CD4-positive, alpha-beta memory T cell (primary cell): ENCODE data around the gene SF3B1. TPM values are rescaled to one million over a fixed set of nuclear protein-coding genes. Genes with fewer than 3 reads are reported as not detected.

Source experiments
- CTCF ChIA-PET: fragments of 350-600 bp; sonication (Branson Sonifier 250); formaldehyde crosslinking; loops from one replicate; lab custom pipeline; 2021; ENCODE audit warnings: inconsistent platforms; ENCODE audit not compliant: partially characterized antibody; lab: Charles Lee
- POLR2A ChIA-PET: fragments of 350-600 bp; sonication (Branson Sonifier 250); formaldehyde crosslinking; loops from one replicate; lab custom pipeline; 2021; ENCODE audit not compliant: partially characterized antibody; lab: Charles Lee
- DNase-seq, 5 donors: peaks; one replicate each; pipeline versions ENCODE4 v3.0.0 to v3.0.0-alpha.2; 2020 to 2022; ENCODE audit warnings: mixed read lengths in 1 of 5
- H3K27ac ChIP-seq: one replicate; pipeline ENCODE4 v1.7.0; 2013; ENCODE audit warnings: low read depth, low read length
- H3K27me3 ChIP-seq: 2 replicates; pipeline ENCODE4 v1.7.0; 2013; ENCODE audit warnings: mild to moderate bottlenecking, low read length, moderate library complexity; ENCODE audit not compliant: insufficient read depth
- H3K36me3 ChIP-seq: 2 replicates; pipeline ENCODE4 v1.7.0; 2013; ENCODE audit warnings: mild to moderate bottlenecking, low read length, moderate library complexity; ENCODE audit not compliant: insufficient read depth
- H3K4me1 ChIP-seq: 2 replicates; pipeline ENCODE4 v1.7.0; 2013; ENCODE audit warnings: mild to moderate bottlenecking, low read length, moderate library complexity; ENCODE audit not compliant: insufficient read depth
- H3K4me3 ChIP-seq, 2 donors: one replicate each; pipeline ENCODE4 v1.7.0; 2013; ENCODE audit warnings: low read length in 2 of 2, mild to moderate bottlenecking in 1 of 2
- H3K9me3 ChIP-seq, 2 donors: one replicate each; pipeline ENCODE4 v1.7.0; 2013; ENCODE audit warnings: low read length in 2 of 2, control low read depth in 1 of 2; ENCODE audit not compliant: control insufficient read depth in 1 of 2
- H3K27ac Mint-ChIP-seq, 7 donors: one replicate each; pipeline ENCODE4 v1.8.0; 2020 to 2021; ENCODE audit warnings: mixed read lengths in 7 of 7, mild to moderate bottlenecking in 6 of 7, inconsistent platforms in 3 of 7, moderate library complexity in 3 of 7
- H3K27me3 Mint-ChIP-seq, 2 donors: one replicate each; pipeline ENCODE4 v1.8.0; 2020 to 2021; ENCODE audit warnings: mixed read lengths in 2 of 2
- H3K36me3 Mint-ChIP-seq, 2 donors: one replicate each; pipeline ENCODE4 v1.8.0; 2020 to 2021; ENCODE audit warnings: mixed read lengths in 2 of 2, inconsistent platforms in 1 of 2, mild to moderate bottlenecking in 1 of 2
- H3K4me1 Mint-ChIP-seq, 4 donors: one replicate each; pipeline ENCODE4 v1.8.0; 2020 to 2021; ENCODE audit warnings: mixed read lengths in 4 of 4, mild to moderate bottlenecking in 1 of 4
- H3K4me3 Mint-ChIP-seq, 8 donors: one replicate each; pipeline ENCODE4 v1.8.0; 2020 to 2021; ENCODE audit warnings: mixed read lengths in 8 of 8, mild to moderate bottlenecking in 7 of 8, moderate library complexity in 6 of 8, inconsistent platforms in 3 of 8
- H3K9me3 Mint-ChIP-seq, 8 donors: one replicate each; pipeline ENCODE4 v1.8.0; 2020 to 2021; ENCODE audit warnings: mixed read lengths in 8 of 8, mild to moderate bottlenecking in 5 of 8, inconsistent platforms in 3 of 8, moderate library complexity in 1 of 8
- intact Hi-C: fragments of 100-400 bp; cut with micrococcal nuclease; formaldehyde crosslinking; loops from one replicate; pipeline ENCODE4 v1.15.1; 2023
- polyA plus RNA-seq, 2 donors: library from polyadenylated mRNA; unstranded; fragments of 300-500 nt; fragmentation: Illumina TruSeq; gene quantifications; one replicate each; pipeline ENCODE4 v1.2.3, GENCODE V29; 2021
- total RNA-seq, 2 experiments: library from RNA; stranded (reverse); gene quantifications; one replicate each; pipeline ENCODE4 v1.2.3, GENCODE V29; 2021

Gene SF3B1
- total and polyA plus RNA-seq, 4 experiments from 2014 or later, result 103 to 604 (median 378) TPM

- no peak for DNase-seq
- no peak overlapping the region for H3K27ac ChIP-seq
- no peaks in the 10 kb centered on the region for H3K27me3 Mint-ChIP-seq
- peaks cover 3% of the 10 kb centered on the region for H3K4me1 ChIP-seq
- H3K36me3 ChIP-seq, result peaks cover 78% of the 10 kb centered on the region
- H3K4me3 ChIP-seq, result no peak overlapping the region
- no peak overlapping the region for H3K4me3 Mint-ChIP-seq
- peaks cover 0 to 1% (median 0%) of the 10 kb centered on the region in 8 donors for H3K9me3 Mint-ChIP-seq
- no peaks in the 10 kb centered on the region for H3K27me3 ChIP-seq
- intact Hi-C loops, result no loop called here
- POLR2A ChIA-PET, result interaction anchor here (1.4 kb wide), 1 partner anchor 20 kb away, joined by 5 read pairs; the partner anchor contains the start of gene SF3B1
- H3K27ac Mint-ChIP-seq, result peak overlapping the region in 5 of 7 donors; percentile 24 to 77 (median 35)
- H3K9me3 ChIP-seq, result no peaks in the 10 kb centered on the region
- CTCF ChIA-PET, result no interaction called here
- peaks cover 2 to 11% (median 6%) of the 10 kb centered on the region in 4 donors for H3K4me1 Mint-ChIP-seq
- peaks cover 47 to 64% of the 10 kb centered on the region in 2 donors for H3K36me3 Mint-ChIP-seq
These were observed 20.3 kb downstream of the SF3B1 start for GRCh38 chr2:197414515-197414914.

DNA sequence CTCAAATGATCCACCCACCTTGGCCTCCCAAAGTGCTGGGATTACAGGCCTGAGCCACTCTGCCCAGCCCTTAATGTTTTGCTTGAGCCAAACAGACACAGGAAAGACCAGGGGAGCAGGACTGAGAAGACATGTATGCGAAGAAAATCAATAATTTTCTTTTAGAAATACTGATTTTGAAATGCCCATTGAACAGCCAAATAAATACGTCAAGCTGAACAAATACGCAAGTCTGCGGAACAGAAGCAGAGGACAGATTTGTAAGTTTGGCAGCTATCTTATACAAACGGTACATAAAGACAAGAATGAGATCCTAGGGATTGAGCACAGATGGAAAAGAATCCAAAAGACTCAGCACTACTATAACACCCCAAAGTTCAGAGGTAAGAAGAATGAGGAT lies 20.8 kb downstream of the SF3B1 start:
- POLR2A ChIA-PET, result no interaction called here
- Mint-ChIP-seq H3K9me3 (peaks cover 0 to 1% (median 0%) of the 10 kb centered on the region in 8 donors), H3K36me3 (peaks cover 46 to 65% of the 10 kb centered on the region in 2 donors), H3K27me3 (no peaks in the 10 kb centered on the region), H3K4me1 (peaks cover 0 to 11% (median 6%) of the 10 kb centered on the region in 4 donors), H3K4me3 (no peak overlapping the region), H3K27ac (peak overlapping the region in 4 of 7 donors; percentile 30 to 77 (median 37))
- no peak overlapping the region for H3K4me3 ChIP-seq
- CTCF ChIA-PET, result no interaction called here
- no peaks in the 10 kb centered on the region for H3K27me3 ChIP-seq
- no peaks in the 10 kb centered on the region for H3K9me3 ChIP-seq
- H3K36me3 ChIP-seq, result peaks cover 78% of the 10 kb centered on the region
- no peaks in the 10 kb centered on the region for H3K4me1 ChIP-seq
- DNase-seq, result no peak
- intact Hi-C loops, result no loop called here
- H3K27ac ChIP-seq, result no peak overlapping the region

GRCh38 chr2:197405582-197405981 lies 29.2 kb downstream of the SF3B1 start:
- CTCF ChIA-PET, result interaction anchor here (1.2 kb wide), 1 partner anchor 292 kb away, joined by 4 read pairs; no protein-coding TSS in a partner anchor
- peaks cover 0 to 2% (median 0%) of the 10 kb centered on the region in 8 donors for H3K9me3 Mint-ChIP-seq
- peaks cover 0 to 1% (median under 1%) of the 10 kb centered on the region in 4 donors for H3K4me1 Mint-ChIP-seq

DNA sequence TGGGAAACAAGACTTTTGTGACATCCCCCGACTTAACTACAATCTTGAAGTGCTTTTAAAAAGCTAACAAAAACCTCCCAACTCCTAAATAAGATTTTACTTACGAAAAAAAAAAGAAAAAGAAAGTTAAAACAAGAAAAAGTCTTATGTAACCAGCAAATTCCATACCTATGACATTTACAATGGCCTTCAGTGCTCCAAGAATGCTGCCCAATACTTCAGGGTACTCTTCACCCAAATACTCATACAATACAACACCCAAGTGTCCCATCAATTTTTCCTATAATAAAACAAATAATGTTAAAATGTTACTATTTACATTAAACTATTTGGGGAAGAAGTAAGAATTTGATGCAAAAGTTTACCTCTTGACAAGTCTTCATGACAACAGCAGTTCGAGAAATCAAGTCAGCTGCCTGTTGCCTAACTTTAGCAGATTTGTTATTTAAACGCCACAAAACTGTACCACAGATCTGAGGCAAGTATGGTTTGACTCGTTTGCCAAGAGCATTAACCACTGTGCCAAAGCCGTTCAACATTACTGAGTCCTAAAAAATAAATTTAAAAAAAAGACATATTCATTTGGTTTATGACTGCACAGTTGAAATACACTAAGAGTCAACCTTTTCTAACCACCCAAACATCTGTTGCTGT lies 34.8 kb downstream of the SF3B1 start:
- H3K4me3 ChIP-seq, result no peak overlapping the region
- Mint-ChIP-seq H3K36me3 (peaks cover 68 to 88% of the 10 kb centered on the region in 2 donors), H3K4me1 (peaks cover 0 to 1% (median under 1%) of the 10 kb centered on the region in 4 donors), H3K4me3 (no peak overlapping the region), H3K9me3 (peaks cover 0 to 2% (median 0%) of the 10 kb centered on the region in 8 donors), H3K27ac (no peak overlapping the region), H3K27me3 (no peaks in the 10 kb centered on the region)
- H3K27me3 ChIP-seq, result no peaks in the 10 kb centered on the region
- ChIA-PET POLR2A (no interaction called here), CTCF (no interaction called here)
- no peaks in the 10 kb centered on the region for H3K4me1 ChIP-seq
- H3K9me3 ChIP-seq, result no peaks in the 10 kb centered on the region
- no peak for DNase-seq
- no peak overlapping the region for H3K27ac ChIP-seq
- intact Hi-C loops, result no loop called here
- peaks cover 89% of the 10 kb centered on the region for H3K36me3 ChIP-seq

More at GRCh38 chr2:197405582-197405981, 29.2 kb downstream of the SF3B1 start:
- no peaks in the 10 kb centered on the region for H3K27me3 ChIP-seq
- Mint-ChIP-seq H3K27me3 (no peaks in the 10 kb centered on the region), H3K36me3 (peaks cover 60 to 86% of the 10 kb centered on the region in 2 donors), H3K27ac (no peak overlapping the region), H3K4me3 (no peak overlapping the region)
- no peak overlapping the region for H3K27ac ChIP-seq
- no peak for DNase-seq
- H3K36me3 ChIP-seq, result peaks cover 88% of the 10 kb centered on the region
- intact Hi-C loops, result no loop called here
- no peaks in the 10 kb centered on the region for H3K9me3 ChIP-seq
- POLR2A ChIA-PET, result no interaction called here
- no peaks in the 10 kb centered on the region for H3K4me1 ChIP-seq
- H3K4me3 ChIP-seq, result no peak overlapping the region

- Mint-ChIP-seq H3K4me1 (peaks cover 0 to 1% (median under 1%) of the 10 kb centered on the region in 4 donors), H3K36me3 (peaks cover 67 to 87% of the 10 kb centered on the region in 2 donors), H3K27ac (peak overlapping the region in 1 of 7 donors; percentile 47), H3K9me3 (peaks cover 0 to 2% (median 0%) of the 10 kb centered on the region in 8 donors), H3K4me3 (no peak overlapping the region), H3K27me3 (no peaks in the 10 kb centered on the region)
- ChIA-PET POLR2A (no interaction called here), CTCF (no interaction called here)
- Histone ChIP-seq H3K4me3 (no peak overlapping the region), H3K27me3 (no peaks in the 10 kb centered on the region), H3K9me3 (no peaks in the 10 kb centered on the region), H3K27ac (no peak overlapping the region), H3K36me3 (peaks cover 95% of the 10 kb centered on the region), H3K4me1 (no peaks in the 10 kb centered on the region)
- DNase-seq, result no peak
- intact Hi-C loops, result no loop called here
These were observed 35.9 kb downstream of the SF3B1 start for GRCh38 chr2:197398913-197399312.

- Histone ChIP-seq H3K27ac (no peak overlapping the region), H3K27me3 (no peaks in the 10 kb centered on the region), H3K36me3 (peaks cover 44% of the 10 kb centered on the region), H3K9me3 (no peaks in the 10 kb centered on the region), H3K4me3 (no peak overlapping the region), H3K4me1 (no peaks in the 10 kb centered on the region)
- peaks cover 26 to 41% of the 10 kb centered on the region in 2 donors for H3K36me3 Mint-ChIP-seq
- DNase-seq, result no peak
- peaks cover 0 to 2% (median 0%) of the 10 kb centered on the region in 4 donors for H3K4me1 Mint-ChIP-seq
- no peak overlapping the region for H3K27ac Mint-ChIP-seq
- H3K27me3 Mint-ChIP-seq, result no peaks in the 10 kb centered on the region
- intact Hi-C loops, result no loop called here
- CTCF ChIA-PET, result no interaction called here
- H3K9me3 Mint-ChIP-seq, result no peaks in the 10 kb centered on the region
- POLR2A ChIA-PET, result no interaction called here
- no peak overlapping the region for H3K4me3 Mint-ChIP-seq
These were observed 43.6 kb downstream of the SF3B1 start for GRCh38 chr2:197391220-197391717.

GRCh38 chr2:197388866-197389587 lies 45.8 kb downstream of the SF3B1 start:
- CTCF ChIA-PET, result interaction anchor here (1.0 to 1.1 kb wide), 2 partner anchors 221 to 273 kb away, joined by 3 read pairs; no protein-coding TSS in a partner anchor
- peaks cover 15 to 22% of the 10 kb centered on the region in 2 donors for H3K36me3 Mint-ChIP-seq

More at GRCh38 chr2:197388866-197389587, 45.8 kb downstream of the SF3B1 start:
- Mint-ChIP-seq H3K4me3 (no peak overlapping the region), H3K27ac (peak overlapping the region in 3 of 7 donors; percentile 2 to 83 (median 57)), H3K4me1 (peaks cover 9 to 11% (median 11%) of the 10 kb centered on the region in 4 donors), H3K9me3 (no peaks in the 10 kb centered on the region), H3K27me3 (no peaks in the 10 kb centered on the region)
- Histone ChIP-seq H3K4me1 (peaks cover under 1% of the 10 kb centered on the region), H3K36me3 (peaks cover 21% of the 10 kb centered on the region), H3K9me3 (no peaks in the 10 kb centered on the region), H3K4me3 (no peak overlapping the region), H3K27me3 (no peaks in the 10 kb centered on the region), H3K27ac (no peak overlapping the region)
- intact Hi-C loops, result loop anchor here (10.0 kb wide), 1 partner anchor 386 kb away; no protein-coding TSS in a partner anchor
- POLR2A ChIA-PET, result interaction anchor here (0.6 to 0.7 kb wide), 2 partner anchors 82 to 151 kb away, joined by 3 read pairs; no protein-coding TSS in a partner anchor
- no peak for DNase-seq
